ENCODE measurements around the gene RIBC2.

DNA sequence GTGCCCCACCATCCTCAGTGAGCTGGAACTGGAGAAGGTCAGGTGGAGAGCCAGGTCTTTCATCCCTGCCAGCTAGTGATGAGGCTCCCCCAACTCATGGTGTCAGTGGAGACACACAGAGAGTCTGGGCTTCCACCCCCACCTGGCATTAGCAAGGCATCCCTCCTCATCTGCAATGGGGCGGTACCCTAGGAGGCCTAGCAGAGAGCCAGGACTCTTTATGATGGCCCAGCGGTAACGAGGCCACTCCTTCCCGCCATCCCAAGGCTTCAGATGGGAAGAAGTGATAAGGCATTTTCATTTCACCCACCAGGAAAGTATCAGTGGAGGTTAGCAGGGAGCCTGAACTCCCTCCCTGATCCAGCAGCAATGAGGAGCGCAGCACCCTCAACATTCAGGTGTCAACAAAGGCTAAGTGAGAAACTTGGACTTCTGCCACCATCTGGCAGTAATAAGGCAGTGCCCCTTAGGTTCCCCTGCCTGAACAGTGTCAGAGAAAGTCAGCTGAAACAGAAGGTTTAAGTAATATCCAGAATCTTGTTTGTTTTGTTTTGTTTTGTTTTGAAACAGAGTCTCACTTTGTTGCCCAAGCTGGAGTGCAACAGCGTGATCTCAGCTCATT, 48.7 kb downstream of the RIBC2 start:
- TF ChIP-seq, protein P1, sequence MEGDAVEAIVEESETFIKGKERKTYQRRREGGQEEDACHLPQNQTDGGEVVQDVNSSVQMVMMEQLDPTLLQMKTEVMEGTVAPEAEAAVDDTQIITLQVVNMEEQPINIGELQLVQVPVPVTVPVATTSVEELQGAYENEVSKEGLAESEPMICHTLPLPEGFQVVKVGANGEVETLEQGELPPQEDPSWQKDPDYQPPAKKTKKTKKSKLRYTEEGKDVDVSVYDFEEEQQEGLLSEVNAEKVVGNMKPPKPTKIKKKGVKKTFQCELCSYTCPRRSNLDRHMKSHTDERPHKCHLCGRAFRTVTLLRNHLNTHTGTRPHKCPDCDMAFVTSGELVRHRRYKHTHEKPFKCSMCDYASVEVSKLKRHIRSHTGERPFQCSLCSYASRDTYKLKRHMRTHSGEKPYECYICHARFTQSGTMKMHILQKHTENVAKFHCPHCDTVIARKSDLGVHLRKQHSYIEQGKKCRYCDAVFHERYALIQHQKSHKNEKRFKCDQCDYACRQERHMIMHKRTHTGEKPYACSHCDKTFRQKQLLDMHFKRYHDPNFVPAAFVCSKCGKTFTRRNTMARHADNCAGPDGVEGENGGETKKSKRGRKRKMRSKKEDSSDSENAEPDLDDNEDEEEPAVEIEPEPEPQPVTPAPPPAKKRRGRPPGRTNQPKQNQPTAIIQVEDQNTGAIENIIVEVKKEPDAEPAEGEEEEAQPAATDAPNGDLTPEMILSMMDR (IDR thresholded peaks at IDR 0.05), result no peak
- TF ChIP-seq POLR2A (IDR thresholded peaks at IDR 0.05), result no peak
